ENCODE results near the gene DEPDC7.
A peak's percentile ranks its signal among the peaks of the same experiment; 100 is the strongest.
"Not testable (repeated sequence)": the region's sequence is repeated elsewhere in the genome, so short reads cannot be mapped to it uniquely, and the experiment has no call there.

DEPDC7 gene

GRCh38 chr11:33015621-33016551, at the start of gene DEPDC7:
Gene DEPDC7, plus strand, starts transcription at chr11:33015878. Its CDS starts 78 bp downstream, at chr11:33015956.
- no peaks in the 10 kb centered on the region for H3K36me3 ChIP-seq (ENCODE audit: control insufficient read depth in 2 of 2, insufficient read depth in 2 of 2, low read length in 2 of 2)
- H3K9me3 ChIP-seq (ENCODE audit: control insufficient read depth in 2 of 2, low read length in 2 of 2): no peaks in the 10 kb centered on the region
- peaks cover 10% of the 10 kb centered on the region for H3K4me1 ChIP-seq (ENCODE audit: control insufficient read depth, insufficient read depth, low read length)
- peak within 1 kb of the TSS; percentile 49 to 68 for H3K9ac ChIP-seq (ENCODE audit: low read length in 2 of 2)
- peak within 1 kb of the TSS; percentile 46 for H3K27ac ChIP-seq (ENCODE audit: low read length)
- H3K4me3 ChIP-seq (ENCODE audit: low read length in 2 of 2): peak within 1 kb of the TSS; percentile 81 to 82
- H3K27me3 ChIP-seq (ENCODE audit: control insufficient read depth in 1 of 2, insufficient read depth in 2 of 2, low read length in 2 of 2): no peaks in the 10 kb centered on the region

GRCh38 chr11:32968541-32968940, 47.1 kb upstream of the DEPDC7 start:
- H3K4me1 ChIP-seq (ENCODE audit: control insufficient read depth, insufficient read depth, low read length): no peaks in the 10 kb centered on the region
- H3K4me3 ChIP-seq (ENCODE audit: low read length in 2 of 2): no peak overlapping the region
- H3K9ac ChIP-seq (ENCODE audit: low read length in 2 of 2): peak overlapping the region in 1 of 2 donors; percentile 13
- no peak overlapping the region for H3K27ac ChIP-seq (ENCODE audit: low read length)
- no peaks in the 10 kb centered on the region for H3K9me3 ChIP-seq (ENCODE audit: control insufficient read depth in 2 of 2, low read length in 2 of 2)
- peaks cover 4 to 6% of the 10 kb centered on the region in 2 donors for H3K36me3 ChIP-seq (ENCODE audit: control insufficient read depth in 2 of 2, insufficient read depth in 2 of 2, low read length in 2 of 2)
- no peaks in the 10 kb centered on the region for H3K27me3 ChIP-seq (ENCODE audit: control insufficient read depth in 1 of 2, insufficient read depth in 2 of 2, low read length in 2 of 2)

- H3K27ac ChIP-seq (ENCODE audit: low read length); H3K27me3 ChIP-seq (ENCODE audit: control insufficient read depth in 1 of 2, insufficient read depth in 2 of 2, low read length in 2 of 2); H3K4me3 ChIP-seq (ENCODE audit: low read length in 2 of 2); H3K4me1 ChIP-seq (ENCODE audit: control insufficient read depth, insufficient read depth, low read length); H3K9ac ChIP-seq (ENCODE audit: low read length in 2 of 2); H3K36me3 ChIP-seq (ENCODE audit: control insufficient read depth in 2 of 2, insufficient read depth in 2 of 2, low read length in 2 of 2); H3K9me3 ChIP-seq (ENCODE audit: control insufficient read depth in 2 of 2, low read length in 2 of 2): not testable (repeated sequence)
Measured at GRCh38 chr11:32972233-32972632, 43.4 kb upstream of the DEPDC7 start.

GRCh38 chr11:32972781-32973180, 42.9 kb upstream of the DEPDC7 start:
- no peaks in the 10 kb centered on the region for H3K9me3 ChIP-seq (ENCODE audit: control insufficient read depth in 2 of 2, low read length in 2 of 2)
- no peaks in the 10 kb centered on the region for H3K27me3 ChIP-seq (ENCODE audit: control insufficient read depth in 1 of 2, insufficient read depth in 2 of 2, low read length in 2 of 2)
- H3K36me3 ChIP-seq (ENCODE audit: control insufficient read depth in 2 of 2, insufficient read depth in 2 of 2, low read length in 2 of 2): peaks cover 4 to 5% of the 10 kb centered on the region in 2 donors
- H3K27ac ChIP-seq (ENCODE audit: low read length): no peak overlapping the region
- H3K9ac ChIP-seq (ENCODE audit: low read length in 2 of 2): no peak overlapping the region
- H3K4me1 ChIP-seq (ENCODE audit: control insufficient read depth, insufficient read depth, low read length): no peaks in the 10 kb centered on the region
- no peak overlapping the region for H3K4me3 ChIP-seq (ENCODE audit: low read length in 2 of 2)

GRCh38 chr11:32982626-32983025, 33.1 kb upstream of the DEPDC7 start:
- Histone ChIP-seq H3K27me3 (ENCODE audit: control insufficient read depth in 1 of 2, insufficient read depth in 2 of 2, low read length in 2 of 2) (no peaks in the 10 kb centered on the region), H3K9me3 (ENCODE audit: control insufficient read depth in 2 of 2, low read length in 2 of 2) (no peaks in the 10 kb centered on the region), H3K27ac (ENCODE audit: low read length) (no peak overlapping the region), H3K4me3 (ENCODE audit: low read length in 2 of 2) (no peak overlapping the region), H3K9ac (ENCODE audit: low read length in 2 of 2) (no peak overlapping the region), H3K36me3 (ENCODE audit: control insufficient read depth in 2 of 2, insufficient read depth in 2 of 2, low read length in 2 of 2) (peaks cover 0 to 6% of the 10 kb centered on the region in 2 donors), H3K4me1 (ENCODE audit: control insufficient read depth, insufficient read depth, low read length) (no peaks in the 10 kb centered on the region)

- Histone ChIP-seq H3K9ac (ENCODE audit: low read length in 2 of 2) (no peak overlapping the region), H3K27ac (ENCODE audit: low read length) (no peak overlapping the region), H3K27me3 (ENCODE audit: control insufficient read depth in 1 of 2, insufficient read depth in 2 of 2, low read length in 2 of 2) (no peaks in the 10 kb centered on the region), H3K36me3 (ENCODE audit: control insufficient read depth in 2 of 2, insufficient read depth in 2 of 2, low read length in 2 of 2) (peaks cover 0 to 5% of the 10 kb centered on the region in 2 donors), H3K4me3 (ENCODE audit: low read length in 2 of 2) (no peak overlapping the region), H3K9me3 (ENCODE audit: control insufficient read depth in 2 of 2, low read length in 2 of 2) (no peaks in the 10 kb centered on the region), H3K4me1 (ENCODE audit: control insufficient read depth, insufficient read depth, low read length) (no peaks in the 10 kb centered on the region)
Measured at GRCh38 chr11:32983506-32983905, 32.2 kb upstream of the DEPDC7 start.

- Histone ChIP-seq H3K36me3 (ENCODE audit: control insufficient read depth in 2 of 2, insufficient read depth in 2 of 2, low read length in 2 of 2) (no peaks in the 10 kb centered on the region), H3K27me3 (ENCODE audit: control insufficient read depth in 1 of 2, insufficient read depth in 2 of 2, low read length in 2 of 2) (no peaks in the 10 kb centered on the region), H3K27ac (ENCODE audit: low read length) (no peak overlapping the region), H3K9me3 (ENCODE audit: control insufficient read depth in 2 of 2, low read length in 2 of 2) (no peaks in the 10 kb centered on the region), H3K9ac (ENCODE audit: low read length in 2 of 2) (no peak overlapping the region), H3K4me3 (ENCODE audit: low read length in 2 of 2) (no peak overlapping the region), H3K4me1 (ENCODE audit: control insufficient read depth, insufficient read depth, low read length) (no peaks in the 10 kb centered on the region)
Measured at GRCh38 chr11:32985600-32985999, 30.1 kb upstream of the DEPDC7 start.

- Histone ChIP-seq H3K9me3 (ENCODE audit: control insufficient read depth in 2 of 2, low read length in 2 of 2) (peaks cover 0 to 4% of the 10 kb centered on the region in 2 donors), H3K4me1 (ENCODE audit: control insufficient read depth, insufficient read depth, low read length) (no peaks in the 10 kb centered on the region), H3K36me3 (ENCODE audit: control insufficient read depth in 2 of 2, insufficient read depth in 2 of 2, low read length in 2 of 2) (no peaks in the 10 kb centered on the region), H3K4me3 (ENCODE audit: low read length in 2 of 2) (no peak overlapping the region), H3K27me3 (ENCODE audit: control insufficient read depth in 1 of 2, insufficient read depth in 2 of 2, low read length in 2 of 2) (no peaks in the 10 kb centered on the region), H3K9ac (ENCODE audit: low read length in 2 of 2) (no peak overlapping the region), H3K27ac (ENCODE audit: low read length) (no peak overlapping the region)
Measured at GRCh38 chr11:32987851-32988250, 27.8 kb upstream of the DEPDC7 start.

GRCh38 chr11:32990481-32990880, 25.2 kb upstream of the DEPDC7 start:
- no peak overlapping the region for H3K4me3 ChIP-seq (ENCODE audit: low read length in 2 of 2)
- no peaks in the 10 kb centered on the region for H3K36me3 ChIP-seq (ENCODE audit: control insufficient read depth in 2 of 2, insufficient read depth in 2 of 2, low read length in 2 of 2)
- H3K9me3 ChIP-seq (ENCODE audit: control insufficient read depth in 2 of 2, low read length in 2 of 2): peaks cover 0 to 4% of the 10 kb centered on the region in 2 donors
- no peaks in the 10 kb centered on the region for H3K4me1 ChIP-seq (ENCODE audit: control insufficient read depth, insufficient read depth, low read length)
- H3K27ac ChIP-seq (ENCODE audit: low read length): no peak overlapping the region
- no peaks in the 10 kb centered on the region for H3K27me3 ChIP-seq (ENCODE audit: control insufficient read depth in 1 of 2, insufficient read depth in 2 of 2, low read length in 2 of 2)
- H3K9ac ChIP-seq (ENCODE audit: low read length in 2 of 2): no peak overlapping the region

GRCh38 chr11:32991427-32991826, 24.3 kb upstream of the DEPDC7 start:
- Histone ChIP-seq H3K4me3 (ENCODE audit: low read length in 2 of 2) (no peak overlapping the region), H3K27ac (ENCODE audit: low read length) (no peak overlapping the region), H3K36me3 (ENCODE audit: control insufficient read depth in 2 of 2, insufficient read depth in 2 of 2, low read length in 2 of 2) (no peaks in the 10 kb centered on the region), H3K27me3 (ENCODE audit: control insufficient read depth in 1 of 2, insufficient read depth in 2 of 2, low read length in 2 of 2) (no peaks in the 10 kb centered on the region), H3K9ac (ENCODE audit: low read length in 2 of 2) (no peak overlapping the region), H3K4me1 (ENCODE audit: control insufficient read depth, insufficient read depth, low read length) (no peaks in the 10 kb centered on the region), H3K9me3 (ENCODE audit: control insufficient read depth in 2 of 2, low read length in 2 of 2) (peaks cover 0 to 4% of the 10 kb centered on the region in 2 donors)

- Histone ChIP-seq H3K27ac (ENCODE audit: low read length) (no peak overlapping the region), H3K9ac (ENCODE audit: low read length in 2 of 2) (no peak overlapping the region), H3K9me3 (ENCODE audit: control insufficient read depth in 2 of 2, low read length in 2 of 2) (peaks cover 0 to 4% of the 10 kb centered on the region in 2 donors), H3K27me3 (ENCODE audit: control insufficient read depth in 1 of 2, insufficient read depth in 2 of 2, low read length in 2 of 2) (no peaks in the 10 kb centered on the region), H3K4me1 (ENCODE audit: control insufficient read depth, insufficient read depth, low read length) (no peaks in the 10 kb centered on the region), H3K36me3 (ENCODE audit: control insufficient read depth in 2 of 2, insufficient read depth in 2 of 2, low read length in 2 of 2) (no peaks in the 10 kb centered on the region), H3K4me3 (ENCODE audit: low read length in 2 of 2) (no peak overlapping the region)
Measured at GRCh38 chr11:32991898-32992297, 23.8 kb upstream of the DEPDC7 start.

Measured in stomach smooth muscle (tissue), 2 donors.